A549 (cell line): ENCODE measurements around the gene TEX22.

Source experiments
- CBX8 ChIP-seq: fragments of 200-600 bp; sonication (generic); IDR thresholded peaks from 2 replicates; pipeline ENCODE4 v1.6.1; 2016
- CEBPB ChIP-seq, 2 experiments: fragments of >200 bp in 1 of 2; sonication (Bioruptor Twin) in 1 of 2; formaldehyde crosslinking in 1 of 2; IDR thresholded peaks; 2 replicates each; pipeline ENCODE4 v1.6.1; 2012 to 2016
- EHMT2 ChIP-seq: fragments of 200-600 bp; sonication (generic); IDR thresholded peaks from 2 replicates; pipeline ENCODE4 v1.6.1; 2016; ENCODE audit warnings: antibody characterized with exemption, low read depth, mild to moderate bottlenecking, moderate library complexity
- HOXB13 ChIP-seq: fragments of 250-450 bp; sonication (Bioruptor Pico); IDR thresholded peaks from 2 replicates; pipeline ENCODE4 v1.5.0; 2020; ENCODE audit warnings: low read depth, mild to moderate bottlenecking, moderate library complexity
- JUN ChIP-seq, 2 experiments: fragments of >200 bp; sonication (Bioruptor Twin); formaldehyde crosslinking; IDR thresholded peaks; 2 replicates in 1 of 2; 3 replicates in 1 of 2; pipeline ENCODE4 v1.6.1; 2016 to 2017
- KDM1A ChIP-seq: fragments of 200-600 bp; sonication (generic); IDR thresholded peaks from 2 replicates; pipeline ENCODE4 v1.6.1; 2016; ENCODE audit warnings: low read depth, mild to moderate bottlenecking
- MAFK ChIP-seq: fragments of 450-650 bp; IDR thresholded peaks from 2 replicates; pipeline ENCODE4 v1.6.1; 2014; ENCODE audit not compliant: partially characterized antibody
- NR3C1 ChIP-seq: fragments of >200 bp; sonication (Bioruptor Twin); formaldehyde crosslinking; IDR thresholded peaks from 3 replicates; pipeline ENCODE4 v1.6.1; 2017
- POLR2A ChIP-seq: IDR thresholded peaks from 2 replicates; pipeline ENCODE4 v1.6.1; 2012; ENCODE audit warnings: mild to moderate bottlenecking, low read length
- RAD21 ChIP-seq, 2 experiments: fragments of >200 bp in 1 of 2; sonication (Bioruptor Twin) in 1 of 2; formaldehyde crosslinking in 1 of 2; IDR thresholded peaks in 1 of 2; conservative IDR thresholded peaks in 1 of 2; 2 replicates in 1 of 2; 3 replicates in 1 of 2; pipeline ENCODE4 v1.6.1; 2012 to 2018; ENCODE audit warnings: inconsistent platforms in 1 of 2
- RFX5 ChIP-seq: fragments of 450-650 bp; IDR thresholded peaks from 2 replicates; pipeline ENCODE4 v1.7.1; 2014; ENCODE audit warnings: antibody characterized with exemption, mild to moderate bottlenecking, moderate library complexity
- TF ChIP-seq, protein P1 (sequence below): IDR thresholded peaks from 2 replicates; pipeline ENCODE4 v1.6.1; 2012
- TF ChIP-seq, protein P2 (sequence below): fragments of >200 bp; sonication (Bioruptor Twin); formaldehyde crosslinking; IDR thresholded peaks from 3 replicates; pipeline ENCODE4 v1.5.1; 2016

DNA sequence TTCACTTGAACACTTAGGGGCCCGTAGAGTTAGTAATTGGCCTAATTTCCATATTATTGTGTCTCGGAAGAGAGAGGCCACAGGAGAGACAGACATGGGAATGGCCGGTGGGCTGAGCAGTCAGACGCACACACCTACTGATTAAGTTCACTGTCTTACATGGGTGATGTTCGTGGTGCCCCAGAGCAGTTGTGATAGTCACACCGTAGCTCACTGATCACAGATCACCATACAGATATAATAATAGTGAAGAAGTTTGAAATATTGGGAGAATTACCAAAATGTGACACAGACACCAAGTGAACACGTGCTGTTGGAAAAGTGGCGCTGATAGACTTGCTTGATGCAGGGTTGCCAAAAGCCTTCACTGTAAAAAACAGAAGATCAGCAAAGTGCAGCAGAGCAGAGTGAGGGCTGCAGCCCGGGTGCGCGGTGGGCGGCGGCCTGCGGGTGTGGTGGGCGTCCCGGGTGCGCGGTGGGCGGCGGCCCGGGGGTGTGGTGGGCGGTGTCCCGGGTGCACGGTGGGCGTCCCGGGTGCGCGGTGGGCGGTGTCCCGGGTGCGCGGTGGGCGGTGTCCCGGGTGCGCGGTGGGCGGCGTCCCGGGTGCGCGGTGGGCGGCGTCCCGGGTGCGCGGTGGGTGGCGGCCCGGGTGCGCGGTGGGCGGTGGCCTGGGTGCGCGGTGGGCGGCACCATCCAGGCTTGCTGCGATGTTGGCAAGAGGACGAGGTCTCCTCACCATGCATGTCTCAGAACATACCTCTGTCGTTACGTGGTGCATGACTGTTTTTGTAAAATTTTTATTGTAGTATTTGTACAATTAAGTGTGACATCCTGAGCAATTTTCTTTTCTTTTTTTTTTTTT, 34.3 kb upstream of the TEX22 start:
- TF ChIP-seq JUN (IDR thresholded peaks at IDR 0.05), result no peak
- no peak for TF ChIP-seq NR3C1
- TF ChIP-seq, protein P1, sequence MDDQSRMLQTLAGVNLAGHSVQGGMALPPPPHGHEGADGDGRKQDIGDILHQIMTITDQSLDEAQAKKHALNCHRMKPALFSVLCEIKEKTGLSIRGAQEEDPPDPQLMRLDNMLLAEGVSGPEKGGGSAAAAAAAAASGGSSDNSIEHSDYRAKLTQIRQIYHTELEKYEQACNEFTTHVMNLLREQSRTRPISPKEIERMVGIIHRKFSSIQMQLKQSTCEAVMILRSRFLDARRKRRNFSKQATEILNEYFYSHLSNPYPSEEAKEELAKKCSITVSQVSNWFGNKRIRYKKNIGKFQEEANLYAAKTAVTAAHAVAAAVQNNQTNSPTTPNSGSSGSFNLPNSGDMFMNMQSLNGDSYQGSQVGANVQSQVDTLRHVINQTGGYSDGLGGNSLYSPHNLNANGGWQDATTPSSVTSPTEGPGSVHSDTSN, result no peak
- TF ChIP-seq MAFK, result no peak
- TF ChIP-seq, protein P2, sequence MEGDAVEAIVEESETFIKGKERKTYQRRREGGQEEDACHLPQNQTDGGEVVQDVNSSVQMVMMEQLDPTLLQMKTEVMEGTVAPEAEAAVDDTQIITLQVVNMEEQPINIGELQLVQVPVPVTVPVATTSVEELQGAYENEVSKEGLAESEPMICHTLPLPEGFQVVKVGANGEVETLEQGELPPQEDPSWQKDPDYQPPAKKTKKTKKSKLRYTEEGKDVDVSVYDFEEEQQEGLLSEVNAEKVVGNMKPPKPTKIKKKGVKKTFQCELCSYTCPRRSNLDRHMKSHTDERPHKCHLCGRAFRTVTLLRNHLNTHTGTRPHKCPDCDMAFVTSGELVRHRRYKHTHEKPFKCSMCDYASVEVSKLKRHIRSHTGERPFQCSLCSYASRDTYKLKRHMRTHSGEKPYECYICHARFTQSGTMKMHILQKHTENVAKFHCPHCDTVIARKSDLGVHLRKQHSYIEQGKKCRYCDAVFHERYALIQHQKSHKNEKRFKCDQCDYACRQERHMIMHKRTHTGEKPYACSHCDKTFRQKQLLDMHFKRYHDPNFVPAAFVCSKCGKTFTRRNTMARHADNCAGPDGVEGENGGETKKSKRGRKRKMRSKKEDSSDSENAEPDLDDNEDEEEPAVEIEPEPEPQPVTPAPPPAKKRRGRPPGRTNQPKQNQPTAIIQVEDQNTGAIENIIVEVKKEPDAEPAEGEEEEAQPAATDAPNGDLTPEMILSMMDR, result no peak
- TF ChIP-seq KDM1A, result no peak
- TF ChIP-seq POLR2A, result no peak
- no peak for TF ChIP-seq RFX5
- TF ChIP-seq CBX8, result no peak
- TF ChIP-seq RAD21 (conservative IDR thresholded peaks at IDR 0.05 in 1 of 2, IDR thresholded peaks at IDR 0.05 in 1 of 2), result no peak
- TF ChIP-seq HOXB13 (CRISPR knock-in tag), result no peak
- TF ChIP-seq EHMT2, result no peak
- TF ChIP-seq CEBPB (IDR thresholded peaks at IDR 0.05), result no peak
